Parathyroid adenoma (tissue), 2 donors: ENCODE results near the gene ZSWIM6.

Experiments
- H2AFZ ChIP-seq: fragments of 300-600 bp; sonication (generic); one replicate; pipeline ENCODE4 v1.7.0; 2017; ENCODE audit warnings: antibody characterized with exemption, mild to moderate bottlenecking
- H3K27ac ChIP-seq: fragments of 300-600 bp; sonication (generic); one replicate; pipeline ENCODE4 v1.7.0; 2017
- H3K27me3 ChIP-seq: fragments of 300-600 bp; sonication (generic); one replicate; pipeline ENCODE4 v1.7.0; 2017; ENCODE audit warnings: low read length; ENCODE audit not compliant: control insufficient read depth, insufficient read depth
- H3K36me3 ChIP-seq: fragments of 300-600 bp; sonication (generic); one replicate; pipeline ENCODE4 v1.7.0; 2017; ENCODE audit warnings: low read length; ENCODE audit not compliant: control insufficient read depth, insufficient read depth
- H3K4me1 ChIP-seq: fragments of 300-600 bp; sonication (generic); one replicate; pipeline ENCODE4 v1.7.0; 2017; ENCODE audit warnings: control low read depth
- H3K4me2 ChIP-seq: fragments of 300-600 bp; sonication (generic); one replicate; pipeline ENCODE4 v1.7.0; 2017; ENCODE audit warnings: low read length
- H3K4me3 ChIP-seq: fragments of 300-600 bp; sonication (generic); one replicate; pipeline ENCODE4 v1.7.0; 2017; ENCODE audit warnings: low read depth, low read length
- H3K79me2 ChIP-seq: fragments of 300-600 bp; sonication (generic); one replicate; pipeline ENCODE4 v1.7.0; 2017; ENCODE audit warnings: control low read depth
- H3K9ac ChIP-seq: fragments of 300-600 bp; sonication (generic); one replicate; pipeline ENCODE4 v1.7.0; 2017; ENCODE audit warnings: mild to moderate bottlenecking
- H3K9me3 ChIP-seq: fragments of 300-600 bp; sonication (generic); one replicate; pipeline ENCODE4 v1.7.0; 2017; ENCODE audit warnings: low read length; ENCODE audit not compliant: control insufficient read depth
- TF ChIP-seq, protein P1 (sequence below): fragments of 300-600 bp; sonication (generic); IDR thresholded peaks from one replicate; pipeline ENCODE4 v1.7.0; 2017; ENCODE audit warnings: antibody characterized with exemption, mild to moderate bottlenecking
- donor health status: primary hyperparathyroidism.

Gene ZSWIM6

DNA sequence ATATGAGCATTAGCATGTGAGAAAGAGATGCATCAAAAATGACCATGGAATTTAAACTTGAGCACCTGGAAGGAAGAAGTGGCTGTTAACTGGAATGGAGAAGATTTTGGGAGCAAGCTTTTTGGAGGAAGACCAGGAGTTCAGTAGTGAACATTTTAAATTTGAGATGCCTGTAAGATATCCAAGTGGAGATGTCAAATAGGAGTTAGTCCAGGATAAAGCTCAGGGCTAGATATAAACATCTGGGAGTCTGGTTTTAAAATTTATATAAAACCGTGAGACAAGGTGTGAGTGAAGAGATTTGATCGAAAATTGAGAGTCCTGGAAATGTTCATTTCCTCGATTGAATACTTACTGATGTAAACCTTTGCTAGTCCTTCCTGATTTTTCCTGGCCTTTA lies 217.5 kb downstream of the ZSWIM6 start:
- TF ChIP-seq, protein P1, sequence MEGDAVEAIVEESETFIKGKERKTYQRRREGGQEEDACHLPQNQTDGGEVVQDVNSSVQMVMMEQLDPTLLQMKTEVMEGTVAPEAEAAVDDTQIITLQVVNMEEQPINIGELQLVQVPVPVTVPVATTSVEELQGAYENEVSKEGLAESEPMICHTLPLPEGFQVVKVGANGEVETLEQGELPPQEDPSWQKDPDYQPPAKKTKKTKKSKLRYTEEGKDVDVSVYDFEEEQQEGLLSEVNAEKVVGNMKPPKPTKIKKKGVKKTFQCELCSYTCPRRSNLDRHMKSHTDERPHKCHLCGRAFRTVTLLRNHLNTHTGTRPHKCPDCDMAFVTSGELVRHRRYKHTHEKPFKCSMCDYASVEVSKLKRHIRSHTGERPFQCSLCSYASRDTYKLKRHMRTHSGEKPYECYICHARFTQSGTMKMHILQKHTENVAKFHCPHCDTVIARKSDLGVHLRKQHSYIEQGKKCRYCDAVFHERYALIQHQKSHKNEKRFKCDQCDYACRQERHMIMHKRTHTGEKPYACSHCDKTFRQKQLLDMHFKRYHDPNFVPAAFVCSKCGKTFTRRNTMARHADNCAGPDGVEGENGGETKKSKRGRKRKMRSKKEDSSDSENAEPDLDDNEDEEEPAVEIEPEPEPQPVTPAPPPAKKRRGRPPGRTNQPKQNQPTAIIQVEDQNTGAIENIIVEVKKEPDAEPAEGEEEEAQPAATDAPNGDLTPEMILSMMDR: no peak
- Histone ChIP-seq H3K4me3 (no peak overlapping the region), H3K79me2 (no peaks in the 10 kb centered on the region), H3K36me3 (no peaks in the 10 kb centered on the region), H3K9ac (no peak overlapping the region), H3K27ac (no peak overlapping the region), H3K9me3 (no peaks in the 10 kb centered on the region), H3K4me1 (no peaks in the 10 kb centered on the region), H3K4me2 (no peak overlapping the region), H2AFZ (no peak overlapping the region), H3K27me3 (no peaks in the 10 kb centered on the region)

DNA sequence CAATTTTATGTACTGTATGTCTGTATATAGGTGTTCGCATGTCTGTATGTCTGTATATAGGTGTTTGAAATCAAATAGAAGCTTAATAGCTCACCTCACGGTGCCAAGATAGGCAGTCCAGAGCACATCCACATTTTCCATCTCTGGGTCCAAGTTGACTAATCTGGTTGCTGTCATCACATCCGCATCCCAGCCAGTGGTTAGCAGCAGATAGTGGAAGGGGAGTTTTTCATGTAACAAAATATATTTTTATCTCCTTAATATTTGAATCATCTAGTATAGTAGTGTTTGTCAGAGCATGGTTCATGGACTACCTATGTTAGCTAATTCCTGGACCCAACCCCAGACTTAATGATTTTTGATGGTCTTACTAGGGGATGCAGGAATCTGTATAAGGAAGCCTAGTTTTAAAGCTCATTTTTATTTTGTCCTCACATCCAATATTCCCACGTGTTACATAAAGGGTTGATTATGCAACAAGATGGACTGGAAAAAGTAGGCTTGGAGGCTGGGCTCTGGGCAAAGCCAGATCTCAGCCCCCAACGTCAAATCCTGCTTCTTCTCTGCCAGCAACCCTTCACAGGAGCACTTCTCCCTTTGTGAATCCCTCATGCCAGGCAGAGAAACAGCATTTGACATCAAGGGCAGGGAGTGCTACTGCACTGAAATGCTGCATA lies 219.7 kb downstream of the ZSWIM6 start:
- Histone ChIP-seq H3K9ac (no peak overlapping the region), H3K9me3 (no peaks in the 10 kb centered on the region), H3K27me3 (no peaks in the 10 kb centered on the region), H3K27ac (no peak overlapping the region), H3K36me3 (no peaks in the 10 kb centered on the region), H3K4me2 (no peak overlapping the region), H3K79me2 (no peaks in the 10 kb centered on the region), H3K4me1 (no peaks in the 10 kb centered on the region), H3K4me3 (no peak overlapping the region), H2AFZ (no peak overlapping the region)
- TF ChIP-seq, protein P1: no peak

DNA sequence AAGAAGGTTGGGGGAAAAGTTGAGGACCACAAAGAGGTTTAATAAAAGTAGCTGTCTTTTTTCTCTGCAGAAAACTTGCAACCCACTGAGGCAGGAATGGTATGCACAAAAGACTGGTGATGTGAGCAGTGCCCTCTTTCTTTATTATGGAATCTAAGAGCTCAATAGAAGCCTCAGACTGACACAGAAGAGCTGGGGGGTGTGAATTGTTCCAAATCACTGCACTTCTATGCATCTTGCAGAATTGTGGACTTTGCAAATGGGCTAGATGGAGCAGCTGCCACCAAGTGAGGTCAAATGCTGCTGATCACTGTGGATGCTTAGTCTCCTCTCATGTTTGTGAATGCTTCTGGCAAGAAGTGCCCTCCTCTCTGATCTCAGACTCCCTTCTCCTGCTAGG lies 227.1 kb downstream of the ZSWIM6 start:
- H3K4me1 ChIP-seq: no peaks in the 10 kb centered on the region
- H3K79me2 ChIP-seq: no peaks in the 10 kb centered on the region
- H3K9me3 ChIP-seq: no peaks in the 10 kb centered on the region
- TF ChIP-seq, protein P1: no peak
- no peaks in the 10 kb centered on the region for H3K27me3 ChIP-seq
- H3K27ac ChIP-seq: no peak overlapping the region
- no peak overlapping the region for H3K4me3 ChIP-seq
- H3K36me3 ChIP-seq: no peaks in the 10 kb centered on the region
- H3K9ac ChIP-seq: no peak overlapping the region
- H2AFZ ChIP-seq: no peak overlapping the region
- H3K4me2 ChIP-seq: no peak overlapping the region

DNA sequence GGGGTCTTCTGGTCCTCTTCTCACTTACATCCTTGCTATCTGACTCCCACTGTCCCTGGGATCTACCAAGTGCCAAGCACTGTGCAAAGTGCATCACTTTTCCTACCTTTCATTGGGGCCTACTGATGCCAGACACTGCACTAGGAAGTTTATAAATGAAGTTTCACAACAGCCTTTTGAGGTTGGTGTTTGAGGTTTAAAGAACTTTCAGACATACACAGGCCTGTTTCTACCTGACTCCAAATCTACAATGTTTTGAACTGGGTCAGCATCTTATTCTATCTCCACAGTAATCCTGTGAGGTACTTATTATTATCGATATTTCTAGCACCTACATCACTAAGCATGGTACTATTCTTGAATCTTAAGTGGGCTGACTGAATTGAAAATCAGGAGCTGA lies 227.7 kb downstream of the ZSWIM6 start:
- Histone ChIP-seq H3K27me3 (no peaks in the 10 kb centered on the region), H3K9ac (no peak overlapping the region), H3K9me3 (no peaks in the 10 kb centered on the region), H3K4me3 (no peak overlapping the region), H2AFZ (no peak overlapping the region), H3K27ac (no peak overlapping the region), H3K79me2 (no peaks in the 10 kb centered on the region), H3K4me1 (no peaks in the 10 kb centered on the region), H3K36me3 (no peaks in the 10 kb centered on the region), H3K4me2 (no peak overlapping the region)
- TF ChIP-seq, protein P1: no peak

DNA sequence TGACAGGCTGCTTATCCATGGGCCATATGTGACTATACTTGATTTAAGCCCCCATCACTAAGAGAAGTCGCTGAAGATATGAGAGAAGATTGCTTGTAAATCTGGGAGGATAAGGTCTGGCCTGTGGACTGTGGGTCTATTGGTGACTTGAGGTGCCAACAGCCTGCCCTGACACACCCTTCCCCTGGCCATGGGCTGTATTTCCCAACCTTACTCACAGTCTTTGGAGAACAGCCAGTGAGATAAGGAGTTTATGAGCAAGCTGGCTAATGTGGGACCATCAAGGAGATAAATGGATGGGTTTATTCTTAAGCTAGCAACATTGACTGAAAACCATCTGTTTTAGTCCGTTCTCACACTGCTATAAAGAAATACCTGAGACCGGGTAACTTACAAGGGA lies 231.3 kb downstream of the ZSWIM6 start:
- Histone ChIP-seq H3K9me3 (no peaks in the 10 kb centered on the region), H3K4me3 (no peak overlapping the region), H3K4me1 (no peaks in the 10 kb centered on the region), H3K79me2 (no peaks in the 10 kb centered on the region), H3K27me3 (no peaks in the 10 kb centered on the region), H3K27ac (no peak overlapping the region), H2AFZ (no peak overlapping the region), H3K4me2 (no peak overlapping the region), H3K36me3 (no peaks in the 10 kb centered on the region), H3K9ac (no peak overlapping the region)
- TF ChIP-seq, protein P1: no peak
